OCI-LY7 (cell line): Measurements from ENCODE around the gene PLAGL1. TPM values are rescaled to one million over a fixed set of nuclear protein-coding genes. Genes with fewer than 3 reads are reported as not detected.

Source experiments
- BruUV-seq: library from RNA; stranded (reverse); fragments of 400-500 nt; replicated peaks from 2 replicates; lab custom pipeline; 2021; lab: Mats Ljungman, UMichigan
- CTCF ChIA-PET: fragments of 300-600 bp; sonication (Branson Sonifier 250); formaldehyde crosslinking; loops from one replicate; lab custom pipeline; 2022; ENCODE audit warnings: antibody characterized with exemption; ENCODE audit not compliant: unreplicated experiment; lab: Charles Lee
- POLR2A ChIA-PET: fragments of 300-600 bp; sonication (Branson Sonifier 250); formaldehyde crosslinking; loops from one replicate; lab custom pipeline; 2022; ENCODE audit warnings: antibody characterized with exemption; lab: Charles Lee
- DNase-seq: peaks from one replicate; pipeline ENCODE4 v3.0.0-alpha.2; 2015; ENCODE audit warnings: low spot score
- H2AFZ ChIP-seq: fragments of 200-600 bp; sonication (generic), shearing (Covaris generic); 2 replicates; pipeline ENCODE4 v1.6.1; 2014; ENCODE audit warnings: mild to moderate bottlenecking, antibody characterized with exemption, low read length, moderate library complexity
- H3K27ac ChIP-seq: fragments of 200-600 bp; sonication (generic); 2 replicates; pipeline ENCODE4 v1.5.1; 2014; ENCODE audit warnings: mixed run types, low read depth, mild to moderate bottlenecking, moderate library complexity, low read length, inconsistent platforms; ENCODE audit not compliant: poor library complexity, severe bottlenecking
- H3K36me3 ChIP-seq: fragments of 200-600 bp; sonication (generic); 2 replicates; pipeline ENCODE4 v1.6.1; 2014; ENCODE audit warnings: mild to moderate bottlenecking, antibody characterized with exemption, low read length, moderate library complexity, mixed read lengths; ENCODE audit not compliant: insufficient read depth
- H3K4me1 ChIP-seq: fragments of 200-600 bp; sonication (generic); 2 replicates; pipeline ENCODE4 v1.5.1; 2014; ENCODE audit warnings: mild to moderate bottlenecking, low read length; ENCODE audit not compliant: insufficient read depth, poor library complexity, severe bottlenecking
- H3K4me2 ChIP-seq: fragments of 200-600 bp; sonication (generic); 2 replicates; pipeline ENCODE4 v1.6.1; 2014; ENCODE audit warnings: mild to moderate bottlenecking, low read length
- H3K4me3 ChIP-seq: fragments of 200-600 bp; sonication (generic); 2 replicates; pipeline ENCODE4 v1.5.1; 2014; ENCODE audit warnings: mild to moderate bottlenecking, low read depth, low read length; ENCODE audit not compliant: poor library complexity, severe bottlenecking
- H3K79me2 ChIP-seq: fragments of 200-600 bp; sonication (generic); 2 replicates; pipeline ENCODE4 v1.6.1; 2016; ENCODE audit warnings: low read depth, mild to moderate bottlenecking, low read length, moderate library complexity, mixed read lengths; ENCODE audit not compliant: insufficient read depth
- H3K9me2 ChIP-seq: fragments of 200-600 bp; sonication (generic); 2 replicates; pipeline ENCODE4 v1.6.1; 2016; ENCODE audit warnings: mild to moderate bottlenecking, low read length, mixed read lengths; ENCODE audit not compliant: insufficient read depth
- H3K9me3 ChIP-seq: fragments of 200-600 bp; sonication (generic); 2 replicates; pipeline ENCODE4 v1.6.1; 2014; ENCODE audit warnings: mild to moderate bottlenecking, mixed run types, low read length, mixed read lengths
- H4K20me1 ChIP-seq: fragments of 200-600 bp; sonication (generic); 2 replicates; pipeline ENCODE4 v1.6.1; 2014; ENCODE audit warnings: mild to moderate bottlenecking, antibody characterized with exemption, low read length, moderate library complexity, mixed read lengths; ENCODE audit not compliant: insufficient read depth
- CTCF ChIP-seq: fragments of 200-600 bp; sonication (generic); conservative IDR thresholded peaks from 2 replicates; pipeline ENCODE4 v1.5.1; 2014; ENCODE audit warnings: mild to moderate bottlenecking, antibody characterized with exemption, low read length, moderate library complexity, mixed read lengths
- EZH2phosphoT487 ChIP-seq: fragments of 200-600 bp; sonication (generic); IDR thresholded peaks from 2 replicates; pipeline ENCODE4 v1.6.1; 2018; ENCODE audit warnings: low read depth, borderline replicate concordance, mild to moderate bottlenecking, mixed run types, antibody characterized with exemption, low read length, moderate library complexity, mixed read lengths
- intact Hi-C: fragments of 100-400 bp; cut with micrococcal nuclease; formaldehyde crosslinking; loops from one replicate; pipeline ENCODE4 v1.10.0; 2022; ENCODE audit not compliant: unreplicated experiment
- total RNA-seq, 2 experiments: library from RNA; depleted of rRNA in 1 of 2; stranded (reverse); fragments of >200 nt in 1 of 2; shearing (Covaris generic) in 1 of 2; gene quantifications; 2 replicates each; pipeline ENCODE4 v1.2.3, GENCODE V29; 2014 to 2022

PLAGL1 gene
- total RNA-seq, 2 experiments from 2014 or later, result 1.7 TPM

DNA sequence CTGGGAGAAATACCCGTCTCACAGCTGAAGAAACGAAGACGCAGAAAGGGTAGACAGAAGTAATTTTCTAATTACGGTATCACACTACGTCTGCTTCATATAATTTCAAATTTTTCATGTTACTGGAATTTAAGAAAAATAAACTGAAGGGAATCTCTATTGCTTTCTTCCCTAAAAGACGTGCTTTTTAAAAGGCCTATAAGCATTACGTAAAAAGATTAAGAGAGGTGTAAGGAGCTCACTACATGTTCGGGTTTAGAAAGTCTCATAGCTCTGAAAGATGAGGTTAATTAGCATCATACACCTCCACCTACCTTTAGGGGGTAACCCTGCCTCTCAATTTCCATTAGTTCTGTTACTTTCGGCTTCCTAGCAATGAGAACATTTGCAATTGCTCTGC lies 787 bp upstream of the PLAGL1 start:
- H3K27ac ChIP-seq, result no peak overlapping the region
- no peaks in the 10 kb centered on the region for H3K9me2 ChIP-seq
- no peaks in the 10 kb centered on the region for H3K9me3 ChIP-seq
- H3K4me3 ChIP-seq, result no peak overlapping the region
- no peak for DNase-seq
- intact Hi-C loops, result no loop called here
- no peak overlapping the region for H2AFZ ChIP-seq
- H4K20me1 ChIP-seq, result 0 out of 2 replicates have a peak, but pooled peaks cover 3% of the 10 kb centered on the region
- H3K79me2 ChIP-seq, result no peaks in the 10 kb centered on the region
- BruUV-seq, result no TSS peak
- no peak overlapping the region for H3K4me2 ChIP-seq
- no peaks in the 10 kb centered on the region for H3K4me1 ChIP-seq
- TF ChIP-seq CTCF (no peak), EZH2phosphoT487 (no peak)
- H3K36me3 ChIP-seq, result no peaks in the 10 kb centered on the region
- POLR2A ChIA-PET, result no interaction called here
- CTCF ChIA-PET, result no interaction called here

DNA sequence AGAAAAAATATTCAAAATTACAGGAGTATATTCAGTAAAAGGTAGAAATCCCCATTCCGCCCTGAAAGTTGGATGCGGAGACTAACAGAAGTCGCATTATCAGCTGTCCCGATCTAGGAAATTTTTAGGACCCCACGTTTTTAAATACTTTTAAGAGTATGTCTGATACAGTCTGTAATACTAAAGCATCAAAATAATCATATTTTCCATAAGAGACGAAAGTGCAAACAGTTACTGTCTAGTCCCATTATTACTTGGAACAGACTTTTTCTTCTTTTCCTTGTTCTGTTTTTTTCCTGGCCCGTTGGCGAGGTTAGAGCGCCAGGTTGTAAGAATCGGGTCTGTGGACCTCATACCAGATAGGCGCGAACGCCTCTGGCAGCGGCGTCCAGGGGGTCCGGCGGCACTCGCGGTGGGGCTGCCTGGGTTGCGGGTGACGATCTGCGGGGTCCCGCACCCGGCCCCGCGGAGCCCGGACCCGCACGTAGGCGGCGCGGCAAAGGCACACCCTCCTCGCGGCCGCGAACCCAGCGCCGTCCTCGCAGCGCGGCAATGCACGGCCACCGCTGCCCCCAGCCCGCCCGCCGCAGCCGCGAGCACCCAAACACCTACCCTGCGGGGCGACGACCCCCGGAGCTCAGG lies 460 bp downstream of the PLAGL1 start:
- BruUV-seq, result no TSS peak
- Histone ChIP-seq H3K9me3 (no peaks in the 10 kb centered on the region), H3K79me2 (no peaks in the 10 kb centered on the region), H3K4me2 (no peak overlapping the region), H3K27ac (no peak overlapping the region), H3K9me2 (no peaks in the 10 kb centered on the region), H4K20me1 (no peaks in the 10 kb centered on the region), H3K36me3 (no peaks in the 10 kb centered on the region), H3K4me1 (no peaks in the 10 kb centered on the region), H2AFZ (no peak overlapping the region), H3K4me3 (no peak overlapping the region)
- no peak for TF ChIP-seq CTCF
- no peak for TF ChIP-seq EZH2phosphoT487
- intact Hi-C loops, result no loop called here
- CTCF ChIA-PET, result no interaction called here
- POLR2A ChIA-PET, result no interaction called here
- DNase-seq, result no peak

- intact Hi-C loops, result no loop called here
- TF ChIP-seq CTCF, result no peak
- TF ChIP-seq EZH2phosphoT487, result no peak
- Histone ChIP-seq H3K79me2 (no peaks in the 10 kb centered on the region), H4K20me1 (no peaks in the 10 kb centered on the region), H3K27ac (no peak overlapping the region), H3K9me3 (no peaks in the 10 kb centered on the region), H3K9me2 (no peaks in the 10 kb centered on the region), H3K4me1 (no peaks in the 10 kb centered on the region), H2AFZ (no peak overlapping the region), H3K4me2 (no peak overlapping the region), H3K36me3 (no peaks in the 10 kb centered on the region), H3K4me3 (no peak overlapping the region)
- DNase-seq, result no peak
- CTCF ChIA-PET, result no interaction called here
- BruUV-seq, result no TSS peak
- POLR2A ChIA-PET, result interaction anchor here (0.6 kb wide), 1 partner anchor 412 kb away, joined by 3 read pairs; no protein-coding TSS in a partner anchor
Observed at GRCh38 chr6:144006736-144007477, 1.2 kb downstream of the PLAGL1 start.
